CD4-positive, alpha-beta T cell treated with Interleukin-10 for 1 hour (primary cell): ENCODE measurements around the gene NFE2L3.
"Not testable (repeated sequence)": the region's sequence is repeated elsewhere in the genome, so short reads cannot be mapped to it uniquely, and the experiment has no call there.

ENCODE experiments used
- DNase-seq: peaks from one replicate; pipeline ENCODE4 v3.0.0-alpha.2; 2020

NFE2L3 gene

GRCh38 chr7:26151953-26152781 is at the start of gene NFE2L3:
Gene NFE2L3 (plus strand): TSS chr7:26152198. CDS start chr7:26152499, 301 bp downstream.
- DNase-seq, result peak; percentile 88

GRCh38 chr7:26103596-26103995 is 48.4 kb upstream of the NFE2L3 start:
- no peak for DNase-seq

GRCh38 chr7:26105236-26105635 is 46.8 kb upstream of the NFE2L3 start:
- DNase-seq, result no peak

DNA sequence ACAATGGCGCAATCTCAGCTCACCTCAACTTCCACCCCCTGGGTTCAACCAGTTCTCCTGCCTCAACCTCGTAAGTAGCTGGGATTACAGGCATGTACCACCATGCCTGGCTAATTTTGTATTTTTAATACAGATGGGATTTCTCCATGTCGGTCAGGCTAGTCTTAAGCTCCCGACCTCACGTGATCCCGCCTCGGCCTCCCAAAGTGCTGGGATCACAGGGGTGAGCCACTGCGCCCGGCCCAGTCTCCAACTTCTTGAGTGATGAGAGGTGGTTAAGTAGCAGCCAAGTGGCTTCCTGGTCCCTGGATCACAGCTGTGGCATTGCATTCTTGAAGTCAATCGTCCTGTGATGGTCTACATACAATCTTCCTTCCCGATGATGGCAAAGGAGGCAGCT is 46.1 kb upstream of the NFE2L3 start:
- no peak for DNase-seq

- peak; percentile 27 for DNase-seq
These were observed 39.7 kb upstream of the NFE2L3 start for GRCh38 chr7:26112203-26112740.

DNA sequence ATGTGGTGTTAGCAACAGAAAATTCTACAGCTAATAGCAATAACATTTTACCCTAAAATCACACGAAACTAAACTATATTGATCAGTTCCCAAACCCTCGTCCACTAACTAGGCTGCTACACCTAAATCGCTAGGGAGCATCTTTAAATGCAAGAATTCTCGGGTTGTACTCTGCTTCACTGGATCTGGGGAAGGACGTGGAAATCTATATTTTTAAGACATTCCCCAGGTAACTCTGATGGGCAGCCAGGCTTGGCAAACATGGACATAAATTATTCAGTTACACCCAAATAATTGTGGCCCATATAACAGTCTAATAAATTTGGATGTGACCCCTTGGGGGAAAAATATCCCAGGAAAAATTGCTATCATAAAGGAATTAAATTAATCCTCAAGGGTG is 36.3 kb upstream of the NFE2L3 start:
- DNase-seq, result no peak

DNA sequence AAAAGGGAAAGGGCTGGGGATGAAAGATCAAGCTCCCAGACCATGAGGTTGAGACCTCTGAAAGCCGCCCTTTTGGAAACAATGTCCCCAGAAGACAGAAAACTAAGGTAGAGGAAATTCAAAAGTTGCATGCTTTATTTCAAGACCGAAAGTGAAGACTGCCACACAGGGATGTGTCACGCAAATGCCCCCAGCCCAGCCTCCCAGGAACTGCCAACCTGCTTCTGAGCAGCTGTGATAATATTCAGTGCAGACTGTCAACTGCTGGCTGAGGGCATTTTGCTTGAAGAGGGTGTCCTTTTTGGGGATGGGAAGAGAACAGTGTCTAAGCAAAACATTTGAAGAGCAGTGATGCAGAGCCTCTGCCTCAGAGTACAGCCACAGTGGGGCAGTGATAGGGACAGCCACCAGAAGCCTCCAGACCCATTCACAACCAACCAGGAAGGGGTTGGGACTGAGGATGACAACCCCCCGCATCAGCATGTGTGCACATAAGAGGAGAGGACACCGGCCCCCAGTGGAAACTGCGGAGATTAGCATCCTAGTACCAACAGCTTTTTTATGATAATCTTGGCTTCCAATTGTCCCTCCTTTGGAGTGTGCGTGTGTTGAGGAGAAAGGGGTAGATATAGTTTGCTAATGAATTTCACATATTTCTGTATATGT is 34.7 kb upstream of the NFE2L3 start:
- DNase-seq, result no peak

GRCh38 chr7:26117970-26118369 is 34.0 kb upstream of the NFE2L3 start:
- no peak for DNase-seq

DNA sequence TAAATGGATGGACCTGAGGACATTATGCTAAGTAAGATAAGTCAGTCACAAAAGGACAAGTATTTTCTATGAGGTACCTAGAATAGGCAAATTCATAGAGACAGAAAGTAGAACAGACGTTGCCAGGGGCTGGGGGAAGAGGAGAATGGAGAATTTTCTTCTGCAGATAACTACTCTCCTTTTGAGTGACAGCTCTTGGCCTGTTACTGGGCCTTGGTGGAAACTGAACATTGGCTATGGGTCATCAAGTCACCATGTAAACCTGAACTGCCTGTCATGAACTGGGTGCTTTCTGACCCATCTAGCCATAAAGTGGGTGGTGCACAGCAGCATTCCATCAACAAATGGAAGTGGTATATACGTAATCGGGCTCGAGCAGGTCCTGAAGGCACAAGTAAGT is 29.3 kb upstream of the NFE2L3 start:
- DNase-seq, result no peak

GRCh38 chr7:26124775-26125174 is 27.2 kb upstream of the NFE2L3 start:
- DNase-seq, result not testable (repeated sequence)

DNA sequence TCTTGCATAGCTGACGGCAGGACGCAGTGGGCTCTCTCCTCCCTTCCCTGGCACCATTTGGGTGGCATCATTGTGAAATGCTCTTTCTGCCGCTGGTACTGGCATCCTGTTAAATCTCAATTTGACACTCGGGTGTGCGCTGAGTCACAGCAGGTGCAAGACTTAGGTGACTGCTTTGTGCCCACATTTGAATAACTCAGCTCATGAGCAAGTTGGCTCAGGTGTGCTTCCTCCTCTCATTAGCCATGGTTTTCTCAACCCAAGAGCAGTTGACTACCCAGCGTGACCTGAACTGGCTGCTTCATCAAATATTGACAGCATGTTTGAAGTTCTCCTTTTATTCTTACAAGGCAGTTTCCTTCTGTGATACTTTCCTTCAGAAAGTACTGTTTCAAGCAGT is 24.6 kb upstream of the NFE2L3 start:
- DNase-seq, result no peak

DNA sequence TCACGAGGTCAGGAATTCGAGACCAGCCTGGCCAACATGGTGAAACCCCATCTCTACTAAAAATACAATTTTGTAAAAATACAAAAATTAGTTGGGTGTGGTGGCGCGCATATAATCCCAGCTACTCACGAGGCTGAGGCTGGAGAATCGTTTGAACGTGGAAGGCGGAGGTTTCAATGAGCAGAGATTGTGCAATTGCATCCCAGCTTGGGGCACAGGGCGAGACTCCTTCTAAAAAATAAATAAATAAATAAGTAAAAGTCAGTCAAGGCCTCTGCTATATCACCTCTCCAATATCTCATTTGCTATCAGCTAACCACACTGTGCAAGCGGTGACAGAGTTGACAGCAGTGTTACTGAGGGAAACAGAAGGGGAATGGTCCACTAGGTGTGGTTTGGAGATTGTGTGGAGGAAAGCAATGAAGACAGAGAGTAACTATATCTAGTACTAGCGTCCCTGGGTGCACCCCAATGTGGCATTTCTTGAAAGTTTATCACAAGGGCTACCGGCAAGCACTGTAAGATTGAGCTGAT is 20.9 kb upstream of the NFE2L3 start:
- no peak for DNase-seq

DNA sequence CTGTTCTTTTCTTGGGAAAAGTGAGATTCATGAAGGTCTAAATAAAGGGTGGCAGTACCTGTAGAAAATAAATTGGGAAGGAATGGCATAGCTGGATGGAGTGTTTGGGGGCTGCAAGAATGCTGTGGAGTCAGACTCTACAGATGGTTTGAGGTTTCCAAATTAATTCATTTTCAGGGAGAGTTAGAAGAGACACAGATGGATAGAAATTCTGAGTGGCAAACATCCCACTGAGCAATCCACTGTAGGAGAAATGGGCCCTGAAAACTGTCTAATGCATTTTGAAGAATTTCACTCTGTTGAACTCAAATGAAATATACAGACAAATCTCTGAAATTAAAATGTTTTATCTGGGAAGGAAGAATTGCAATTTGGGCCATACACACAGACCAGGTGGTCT is 16.9 kb upstream of the NFE2L3 start:
- DNase-seq, result no peak

GRCh38 chr7:26135551-26135950 is 16.4 kb upstream of the NFE2L3 start:
- no peak for DNase-seq

GRCh38 chr7:26136831-26137230 is 15.2 kb upstream of the NFE2L3 start:
- no peak for DNase-seq

DNA sequence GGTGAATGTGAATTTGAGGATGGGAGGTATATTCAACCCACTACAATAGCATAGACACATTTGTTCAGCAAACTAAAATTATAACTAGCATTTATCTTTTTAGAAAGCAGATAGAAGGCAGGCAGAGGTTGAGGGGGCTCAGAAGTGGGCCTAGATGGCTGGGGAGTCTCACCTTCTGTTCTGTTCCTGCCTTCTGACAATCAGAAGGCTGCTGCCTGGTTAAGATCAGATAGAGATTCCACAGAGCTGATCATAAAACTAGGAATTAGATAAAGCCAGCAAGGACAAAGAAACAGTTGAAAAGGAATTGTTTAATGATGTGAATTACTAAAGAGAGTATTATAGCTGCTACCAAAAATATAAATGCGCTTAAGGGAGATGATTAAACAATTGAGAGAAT is 11.6 kb upstream of the NFE2L3 start:
- no peak for DNase-seq

- no peak for DNase-seq
These were observed 10.9 kb upstream of the NFE2L3 start for GRCh38 chr7:26141077-26141476.

- DNase-seq, result no peak
These were observed 8.5 kb upstream of the NFE2L3 start for GRCh38 chr7:26143298-26144048.

GRCh38 chr7:26144184-26145080 is 7.6 kb upstream of the NFE2L3 start:
- DNase-seq, result no peak

DNA sequence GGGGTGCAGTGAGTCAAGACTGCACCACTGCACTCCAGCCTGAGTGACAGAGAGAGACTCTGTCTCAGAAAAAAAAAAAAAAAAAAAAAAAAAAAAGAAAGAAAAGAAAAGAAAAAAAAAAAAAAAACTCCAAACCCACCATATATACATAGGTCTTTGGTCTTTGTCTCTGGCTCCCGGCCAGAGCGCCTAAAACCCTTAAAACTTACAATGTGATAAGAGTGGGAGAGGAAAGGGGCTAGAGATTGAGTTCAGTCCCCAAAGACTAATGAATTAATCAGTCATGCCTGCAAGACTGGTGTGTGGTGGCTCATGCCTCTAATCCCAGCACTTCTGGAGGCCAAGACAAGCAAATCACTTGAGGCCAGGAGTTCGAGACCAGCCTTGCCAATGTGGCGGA is 6.8 kb upstream of the NFE2L3 start:
- no peak for DNase-seq

GRCh38 chr7:26147030-26147429 is 5.0 kb upstream of the NFE2L3 start:
- no peak for DNase-seq
